GM12878 (cell line): ENCODE results near the gene GH1. TPM values are rescaled to one million over a fixed set of nuclear protein-coding genes. Genes with fewer than 3 reads are reported as not detected.
A peak's percentile ranks its signal among the peaks of the same experiment; 100 is the strongest.

Experiments
- ATAC-seq: fragments of 200-7000 bp; cut with Tn5 transposase; 3 replicates; pipeline ENCODE4 v1.9.1; 2020; ENCODE audit warnings: mild to moderate bottlenecking, moderate library complexity
- BruUV-seq: library from RNA; stranded (reverse); fragments of 400-500 nt; replicated peaks from 2 replicates; lab custom pipeline; 2021; lab: Mats Ljungman, UMichigan
- CTCF ChIA-PET: fragments of 300-600 bp; sonication (Branson Sonifier 250); formaldehyde crosslinking; extraction: SDS; loops from one replicate; lab custom pipeline; 2021; ENCODE audit warnings: inconsistent platforms; lab: Yijun Ruan, JAX
- POLR2A ChIA-PET: fragments of 350-600 bp; formaldehyde crosslinking; extraction: SDS; loops from one replicate; lab custom pipeline; 2021; ENCODE audit warnings: inconsistent platforms; lab: Charles Lee
- RAD21 ChIA-PET: fragments of 300-600 bp; sonication (Branson Sonifier 250); formaldehyde crosslinking; loops from one replicate; lab custom pipeline; 2023; ENCODE audit warnings: antibody characterized with exemption; ENCODE audit not compliant: unreplicated experiment; lab: Charles Lee
- SMC1A ChIA-PET: fragments of 300-600 bp; sonication (Branson Sonifier 250); formaldehyde crosslinking; loops from one replicate; lab custom pipeline; 2023; ENCODE audit not compliant: unreplicated experiment, uncharacterized antibody; lab: Charles Lee
- DNase-seq: peaks from one replicate; pipeline ENCODE4 v3.0.0-alpha.2; 2011; ENCODE audit warnings: low read depth, low spot score
- FAIRE-seq: peaks from 3 replicates; lab custom pipeline; 2011; peaks lifted over from hg19 to GRCh38; lab: Jason Lieb, UNC
- H2AFZ ChIP-seq: 2 replicates; pipeline ENCODE4 v1.6.0; 2011; ENCODE audit warnings: low read depth, low read length, control low read depth; ENCODE audit not compliant: control insufficient read depth
- H3K27ac ChIP-seq: 2 replicates; pipeline ENCODE4 v1.5.1; 2011; ENCODE audit warnings: control low read depth; ENCODE audit not compliant: control insufficient read depth, insufficient read depth
- H3K27me3 ChIP-seq, 2 experiments: replicated peaks in 1 of 2; 2 replicates each; pipeline versions ENCODE4 v1.6.0 to v1.6.1; 2011; ENCODE audit warnings: low read length in 1 of 2; ENCODE audit not compliant: control insufficient read depth in 2 of 2, insufficient read depth in 2 of 2
- H3K36me3 ChIP-seq, 2 experiments: 2 replicates each; pipeline ENCODE4 v1.5.1; 2011; ENCODE audit warnings: low read length in 1 of 2; ENCODE audit not compliant: control insufficient read depth in 2 of 2, insufficient read depth in 2 of 2
- H3K4me1 ChIP-seq: 2 replicates; pipeline ENCODE4 v1.6.1; 2011; ENCODE audit warnings: mild to moderate bottlenecking, low read length, moderate library complexity, mixed read lengths; ENCODE audit not compliant: control insufficient read depth, insufficient read depth
- H3K4me2 ChIP-seq: 2 replicates; pipeline ENCODE4 v1.6.0; 2011; ENCODE audit warnings: control low read depth; ENCODE audit not compliant: control insufficient read depth, insufficient read depth
- H3K4me3 ChIP-seq: fragments of 200-600 bp; sonication (generic); 2 replicates; pipeline ENCODE4 v1.5.1; 2016
- H3K79me2 ChIP-seq: 2 replicates; pipeline ENCODE4 v1.6.0; 2011; ENCODE audit warnings: low read length; ENCODE audit not compliant: control insufficient read depth, insufficient read depth
- H3K9ac ChIP-seq: 2 replicates; pipeline ENCODE4 v1.8.0; 2011; ENCODE audit warnings: low read length, control low read depth, mixed read lengths; ENCODE audit not compliant: control insufficient read depth, insufficient read depth
- H3K9me3 ChIP-seq: replicated peaks from 3 replicates; pipeline ENCODE4 v1.5.1; 2011; ENCODE audit warnings: mild to moderate bottlenecking, low read length; ENCODE audit not compliant: control insufficient read depth, insufficient read depth
- H4K20me1 ChIP-seq: 2 replicates; pipeline ENCODE4 v1.6.0; 2011; ENCODE audit not compliant: control insufficient read depth, insufficient read depth
- CHD2 ChIP-seq: IDR thresholded peaks from 2 replicates; pipeline ENCODE4 v1.6.1; 2011; ENCODE audit warnings: low read depth, low read length, improper control_type of control experiment, borderline replicate concordance
- MTA3 ChIP-seq: IDR thresholded peaks from 2 replicates; pipeline ENCODE4 v1.6.1; 2012; ENCODE audit warnings: low read length, inconsistent platforms, borderline replicate concordance
- RAD51 ChIP-seq: fragments of 450-650 bp; IDR thresholded peaks from 2 replicates; pipeline ENCODE4 v1.6.1; 2016; ENCODE audit warnings: moderate library complexity, mild to moderate bottlenecking, inconsistent platforms
- SPI1 ChIP-seq: IDR thresholded peaks from 2 replicates; pipeline ENCODE4 v1.6.1; 2011; ENCODE audit warnings: low read depth, mild to moderate bottlenecking, low read length, moderate library complexity, borderline replicate concordance; ENCODE audit not compliant: insufficient read depth
- STAT3 ChIP-seq: IDR thresholded peaks from 2 replicates; pipeline ENCODE4 v1.6.1; 2011; ENCODE audit warnings: low read depth, low read length, improper control_type of control experiment
- ZNF622 ChIP-seq: fragments of 450-650 bp; IDR thresholded peaks from 2 replicates; pipeline ENCODE4 v1.6.1; 2017; ENCODE audit warnings: mild to moderate bottlenecking, inconsistent platforms
- WGBS: methylation state at CpG from one replicate; pipeline ENCODE4 v1.1.6; 2016; ENCODE audit warnings: low lambda C conversion rate; ENCODE audit not compliant: insufficient replicate concordance, insufficient coverage; ENCODE audit errors: missing lambda C conversion rate; 5-methylcytosine and 5-hydroxymethylcytosine counted together
- in situ Hi-C: fragments of 300-500 bp; cut with MboI; formaldehyde crosslinking; loops from 9 replicates; pipeline ENCODE4 v1.14.3; 2018; ENCODE audit warnings: mixed read lengths
- intact Hi-C: fragments of 100-400 bp; cut with micrococcal nuclease; formaldehyde crosslinking; loops from one replicate; pipeline ENCODE4 v1.14.2; 2022; ENCODE audit not compliant: unreplicated experiment
- polyA plus RNA-seq, 11 experiments: library from polyadenylated mRNA; depleted of rRNA in 4 of 11; unstranded in 6 of 11; stranded (reverse) in 5 of 11; fragments of >200 nt; fragmentation: Nextera tagmentation in 4 of 11; fragmentation: Illumina TruSeq in 1 of 11; extraction: Ambion mirVana in 4 of 11; extraction: Trizol in 1 of 11; gene quantifications; 1 replicate in 1 of 11; 2 replicates in 10 of 11; pipeline versions ENCODE4 v1.2.1 to v1.2.3, GENCODE V29; 2011 to 2016; ENCODE audit warnings: inconsistent platforms in 2 of 11, missing spikeins in 2 of 11, low read depth in 1 of 11
- total RNA-seq, 4 experiments: library from RNA; depleted of rRNA in 3 of 4; stranded (reverse); fragments of >200 nt in 3 of 4; fragmentation: Illumina TruSeq in 1 of 4; extraction: Trizol in 1 of 4; gene quantifications; 2 replicates each; pipeline versions ENCODE4 v1.2.1 to v1.2.3, GENCODE V29; 2013 to 2021
- TF ChIP-seq, protein P1 (sequence below), 3 experiments: IDR thresholded peaks in 2 of 3; conservative IDR thresholded peaks in 1 of 3; 2 replicates each; pipeline ENCODE4 v1.5.1; 2011; ENCODE audit warnings: low read depth in 3 of 3, low read length in 3 of 3, mild to moderate bottlenecking in 3 of 3, control low read depth in 2 of 3, moderate library complexity in 2 of 3, inconsistent platforms in 1 of 3, mixed read lengths in 1 of 3; ENCODE audit not compliant: control insufficient read depth in 2 of 3, insufficient read depth in 1 of 3; ENCODE audit errors: extremely low read depth in 1 of 3
- TF ChIP-seq, protein P2 (sequence below): fragments of 450-650 bp; formaldehyde crosslinking; IDR thresholded peaks from 2 replicates; pipeline ENCODE4 v1.5.0; 2022; ENCODE audit warnings: mild to moderate bottlenecking, missing genetic modification characterization
- TF ChIP-seq, protein P3 (sequence below): IDR thresholded peaks from 2 replicates; pipeline ENCODE4 v1.6.1; 2011; ENCODE audit warnings: mild to moderate bottlenecking, low read depth, low read length, moderate library complexity; ENCODE audit not compliant: insufficient replicate concordance
- TF ChIP-seq, protein P4 (sequence below): IDR thresholded peaks from 2 replicates; pipeline ENCODE4 v1.6.1; 2012; ENCODE audit warnings: low read depth, low read length, improper control_type of control experiment

GH1 gene
- total and polyA plus RNA-seq, 10 of the 15 experiments (the other 5 are each of a cell fraction or from before 2014, with no cell fraction given), result 0.13 to 0.42 TPM; not detected in 8

DNA sequence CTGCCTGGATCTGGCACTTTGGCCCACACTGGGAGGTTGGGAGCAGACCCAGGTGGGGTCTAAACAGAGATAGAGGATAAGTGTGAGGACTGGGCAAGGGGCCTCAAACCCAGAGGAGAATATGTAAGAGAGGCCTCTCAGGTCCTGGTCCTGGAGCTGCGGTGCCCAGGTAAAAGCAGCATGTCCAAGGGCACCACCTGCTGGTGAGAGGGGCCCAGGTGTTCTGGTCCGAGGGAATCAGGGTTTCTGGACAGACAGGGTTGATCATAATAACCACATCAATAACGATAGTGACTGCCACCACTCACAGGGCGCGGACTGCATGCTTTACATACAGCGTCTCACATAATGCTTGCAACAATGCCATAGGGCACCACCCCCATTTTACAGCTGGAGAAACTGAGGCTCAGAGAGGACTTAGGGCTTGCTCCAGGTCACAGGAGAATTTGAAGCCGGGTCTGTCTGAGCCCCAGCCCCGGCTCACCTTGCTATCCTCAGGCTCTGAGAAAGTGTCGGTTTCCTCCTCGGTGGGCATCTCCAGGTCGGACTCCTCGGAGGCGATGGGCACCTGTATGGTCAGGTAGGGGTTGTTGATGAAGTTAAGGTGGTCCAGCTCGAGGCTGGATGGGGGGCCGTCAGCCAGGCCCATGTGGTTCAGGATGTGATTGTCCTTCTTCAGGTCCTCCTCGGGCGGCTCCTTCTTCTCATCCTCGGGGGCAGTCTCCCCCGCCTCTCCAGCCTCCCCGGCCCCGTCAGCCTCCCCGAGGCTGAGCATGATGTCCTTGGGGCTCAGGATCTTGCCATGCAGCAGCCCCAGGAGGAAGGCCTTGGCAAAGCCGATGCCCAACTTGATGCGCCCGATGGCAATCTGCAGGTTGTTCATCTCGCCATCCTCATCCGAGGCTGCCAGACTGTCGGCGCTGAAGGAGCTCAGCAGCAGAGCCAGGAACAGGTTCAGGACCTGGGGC, 32.6 kb upstream of the GH1 start (continued):
- TF ChIP-seq, protein P1, sequence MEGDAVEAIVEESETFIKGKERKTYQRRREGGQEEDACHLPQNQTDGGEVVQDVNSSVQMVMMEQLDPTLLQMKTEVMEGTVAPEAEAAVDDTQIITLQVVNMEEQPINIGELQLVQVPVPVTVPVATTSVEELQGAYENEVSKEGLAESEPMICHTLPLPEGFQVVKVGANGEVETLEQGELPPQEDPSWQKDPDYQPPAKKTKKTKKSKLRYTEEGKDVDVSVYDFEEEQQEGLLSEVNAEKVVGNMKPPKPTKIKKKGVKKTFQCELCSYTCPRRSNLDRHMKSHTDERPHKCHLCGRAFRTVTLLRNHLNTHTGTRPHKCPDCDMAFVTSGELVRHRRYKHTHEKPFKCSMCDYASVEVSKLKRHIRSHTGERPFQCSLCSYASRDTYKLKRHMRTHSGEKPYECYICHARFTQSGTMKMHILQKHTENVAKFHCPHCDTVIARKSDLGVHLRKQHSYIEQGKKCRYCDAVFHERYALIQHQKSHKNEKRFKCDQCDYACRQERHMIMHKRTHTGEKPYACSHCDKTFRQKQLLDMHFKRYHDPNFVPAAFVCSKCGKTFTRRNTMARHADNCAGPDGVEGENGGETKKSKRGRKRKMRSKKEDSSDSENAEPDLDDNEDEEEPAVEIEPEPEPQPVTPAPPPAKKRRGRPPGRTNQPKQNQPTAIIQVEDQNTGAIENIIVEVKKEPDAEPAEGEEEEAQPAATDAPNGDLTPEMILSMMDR (IDR thresholded peaks at IDR 0.05 in 2 of 3, conservative IDR thresholded peaks at IDR 0.05 in 1 of 3; ENCODE audit: control insufficient read depth in 2 of 3, extremely low read depth in 1 of 3, insufficient read depth in 1 of 3, low read depth in 3 of 3, low read length in 3 of 3), result peak; percentile 65 to 80 (median 80)
- no peak for TF ChIP-seq ZNF622

DNA sequence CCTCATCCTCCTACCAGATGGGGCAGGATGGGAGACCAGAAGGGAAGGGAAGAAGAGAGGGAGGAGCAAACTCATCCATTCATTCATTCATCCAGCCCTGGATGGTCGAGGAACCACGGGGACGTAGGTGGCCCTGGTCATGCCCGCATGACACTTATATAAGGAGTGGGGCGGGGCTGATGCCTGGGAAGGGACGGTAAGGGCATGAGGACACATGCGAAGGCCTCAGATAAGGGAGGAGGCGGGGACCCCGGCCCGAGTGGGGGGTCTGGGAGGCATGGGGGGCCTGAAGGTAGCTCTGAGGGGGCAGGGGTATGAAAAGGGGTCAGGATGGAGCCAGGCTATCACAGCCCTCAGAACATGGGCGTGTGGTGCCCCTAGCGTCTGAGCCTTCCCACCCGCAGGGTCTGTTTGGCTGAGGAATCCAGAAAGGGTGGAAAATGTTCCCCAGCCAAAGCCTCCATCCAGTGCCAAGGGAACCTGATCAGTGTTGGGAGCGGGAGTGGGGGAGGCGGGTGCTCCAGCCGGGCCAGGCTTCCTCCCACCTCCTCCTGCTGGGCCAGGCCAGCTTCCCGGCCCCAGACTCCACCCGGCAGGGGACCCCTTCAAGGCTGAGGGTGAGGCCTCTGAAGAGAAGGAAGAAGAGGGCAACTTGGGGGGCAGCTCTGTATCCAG, 31.1 kb upstream of the GH1 start:
- ChIA-PET CTCF (interaction anchor here (0.6 to 11.0 kb wide), 17 partner anchors 8 to 331 kb away, joined by 3 to 315 read pairs (median 11); partner anchors contain the start of genes CD79B, CSHL1, GH1 and ICAM2), SMC1A (interaction anchor here (0.6 to 9.9 kb wide), 14 partner anchors 18 to 240 kb away, joined by 3 to 155 read pairs (median 6); partner anchors contain the start of genes CD79B, CSHL1, GH1 and ICAM2), POLR2A (interaction anchor here (0.5 to 1.2 kb wide), 2 partner anchors 17 to 69 kb away, joined by 3 read pairs; no protein-coding TSS in a partner anchor), RAD21 (interaction anchor here (0.5 to 7.8 kb wide), 15 partner anchors 19 to 184 kb away, joined by 3 to 97 read pairs (median 4); partner anchors contain the start of genes GH1 and ICAM2)
- Histone ChIP-seq H3K9me3 (no peaks in the 10 kb centered on the region; the same call in 2 of the 3 replicates), H3K4me2 (no peak overlapping the region), H3K4me1 (peaks cover 31% of the 10 kb centered on the region), H3K36me3 (no peaks in the 10 kb centered on the region), H3K4me3 (no peak overlapping the region), H4K20me1 (no peaks in the 10 kb centered on the region), H2AFZ (no peak overlapping the region), H3K27me3 (no peaks in the 10 kb centered on the region), H3K9ac (no peak overlapping the region), H3K79me2 (no peaks in the 10 kb centered on the region), H3K27ac (no peak overlapping the region)
- FAIRE-seq, result no peak
- BruUV-seq, result no TSS peak
- in situ Hi-C loops (no loop called here), intact Hi-C loops (loop anchor here (5.0 kb wide), 1 partner anchor 68 kb away; no protein-coding TSS in a partner anchor)
- TF ChIP-seq CHD2, result no peak
- no peak for TF ChIP-seq MTA3
- TF ChIP-seq STAT3, result no peak
- TF ChIP-seq SPI1, result no peak
- no peak for TF ChIP-seq RAD51
- TF ChIP-seq, protein P2, sequence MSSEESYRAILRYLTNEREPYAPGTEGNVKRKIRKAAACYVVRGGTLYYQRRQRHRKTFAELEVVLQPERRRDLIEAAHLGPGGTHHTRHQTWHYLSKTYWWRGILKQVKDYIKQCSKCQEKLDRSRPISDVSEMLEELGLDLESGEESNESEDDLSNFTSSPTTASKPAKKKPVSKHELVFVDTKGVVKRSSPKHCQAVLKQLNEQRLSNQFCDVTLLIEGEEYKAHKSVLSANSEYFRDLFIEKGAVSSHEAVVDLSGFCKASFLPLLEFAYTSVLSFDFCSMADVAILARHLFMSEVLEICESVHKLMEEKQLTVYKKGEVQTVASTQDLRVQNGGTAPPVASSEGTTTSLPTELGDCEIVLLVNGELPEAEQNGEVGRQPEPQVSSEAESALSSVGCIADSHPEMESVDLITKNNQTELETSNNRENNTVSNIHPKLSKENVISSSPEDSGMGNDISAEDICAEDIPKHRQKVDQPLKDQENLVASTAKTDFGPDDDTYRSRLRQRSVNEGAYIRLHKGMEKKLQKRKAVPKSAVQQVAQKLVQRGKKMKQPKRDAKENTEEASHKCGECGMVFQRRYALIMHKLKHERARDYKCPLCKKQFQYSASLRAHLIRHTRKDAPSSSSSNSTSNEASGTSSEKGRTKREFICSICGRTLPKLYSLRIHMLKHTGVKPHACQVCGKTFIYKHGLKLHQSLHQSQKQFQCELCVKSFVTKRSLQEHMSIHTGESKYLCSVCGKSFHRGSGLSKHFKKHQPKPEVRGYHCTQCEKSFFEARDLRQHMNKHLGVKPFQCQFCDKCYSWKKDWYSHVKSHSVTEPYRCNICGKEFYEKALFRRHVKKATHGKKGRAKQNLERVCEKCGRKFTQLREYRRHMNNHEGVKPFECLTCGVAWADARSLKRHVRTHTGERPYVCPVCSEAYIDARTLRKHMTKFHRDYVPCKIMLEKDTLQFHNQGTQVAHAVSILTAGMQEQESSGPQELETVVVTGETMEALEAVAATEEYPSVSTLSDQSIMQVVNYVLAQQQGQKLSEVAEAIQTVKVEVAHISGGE (CRISPR knock-in tag), result no peak
- TF ChIP-seq, protein P3, sequence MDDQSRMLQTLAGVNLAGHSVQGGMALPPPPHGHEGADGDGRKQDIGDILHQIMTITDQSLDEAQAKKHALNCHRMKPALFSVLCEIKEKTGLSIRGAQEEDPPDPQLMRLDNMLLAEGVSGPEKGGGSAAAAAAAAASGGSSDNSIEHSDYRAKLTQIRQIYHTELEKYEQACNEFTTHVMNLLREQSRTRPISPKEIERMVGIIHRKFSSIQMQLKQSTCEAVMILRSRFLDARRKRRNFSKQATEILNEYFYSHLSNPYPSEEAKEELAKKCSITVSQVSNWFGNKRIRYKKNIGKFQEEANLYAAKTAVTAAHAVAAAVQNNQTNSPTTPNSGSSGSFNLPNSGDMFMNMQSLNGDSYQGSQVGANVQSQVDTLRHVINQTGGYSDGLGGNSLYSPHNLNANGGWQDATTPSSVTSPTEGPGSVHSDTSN, result no peak
- TF ChIP-seq, protein P4, sequence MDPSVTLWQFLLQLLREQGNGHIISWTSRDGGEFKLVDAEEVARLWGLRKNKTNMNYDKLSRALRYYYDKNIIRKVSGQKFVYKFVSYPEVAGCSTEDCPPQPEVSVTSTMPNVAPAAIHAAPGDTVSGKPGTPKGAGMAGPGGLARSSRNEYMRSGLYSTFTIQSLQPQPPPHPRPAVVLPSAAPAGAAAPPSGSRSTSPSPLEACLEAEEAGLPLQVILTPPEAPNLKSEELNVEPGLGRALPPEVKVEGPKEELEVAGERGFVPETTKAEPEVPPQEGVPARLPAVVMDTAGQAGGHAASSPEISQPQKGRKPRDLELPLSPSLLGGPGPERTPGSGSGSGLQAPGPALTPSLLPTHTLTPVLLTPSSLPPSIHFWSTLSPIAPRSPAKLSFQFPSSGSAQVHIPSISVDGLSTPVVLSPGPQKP, result no peak
- no peak for DNase-seq
- WGBS, result 35% methylated on average over 15 of the region's 18 CpGs
- ATAC-seq, result no peak
